GM23248 (cell line): ENCODE measurements around the gene ACLY. TPM values are rescaled to one million over a fixed set of nuclear protein-coding genes. Genes with fewer than 3 reads are reported as not detected.

ENCODE experiments used
- DNase-seq: peaks from one replicate; pipeline ENCODE4 v3.0.0-alpha.2; 2015
- H2AFZ ChIP-seq: fragments of 200-600 bp; sonication (generic); 2 replicates; pipeline ENCODE4 v1.6.1; 2016; ENCODE audit warnings: antibody characterized with exemption
- H3F3A ChIP-seq: fragments of 200-600 bp; sonication (generic); 2 replicates; pipeline ENCODE4 v1.6.1; 2016; ENCODE audit warnings: mild to moderate bottlenecking, antibody characterized with exemption, mixed run types; ENCODE audit not compliant: insufficient read depth
- H3K27ac ChIP-seq: fragments of 200-600 bp; sonication (generic); 2 replicates; pipeline ENCODE4 v1.5.1; 2016; ENCODE audit warnings: mild to moderate bottlenecking
- H3K27me3 ChIP-seq: fragments of 200-600 bp; sonication (generic); replicated peaks from 2 replicates; pipeline ENCODE4 v1.6.1; 2016; ENCODE audit warnings: mild to moderate bottlenecking; ENCODE audit not compliant: insufficient read depth
- H3K36me3 ChIP-seq: fragments of 200-600 bp; sonication (generic); 2 replicates; pipeline ENCODE4 v1.6.1; 2016; ENCODE audit warnings: low read depth, mild to moderate bottlenecking
- H3K4me1 ChIP-seq: fragments of 200-600 bp; sonication (generic); 2 replicates; pipeline ENCODE4 v1.6.1; 2016; ENCODE audit warnings: mild to moderate bottlenecking; ENCODE audit not compliant: insufficient read depth
- H3K4me2 ChIP-seq: fragments of 200-600 bp; sonication (generic); one replicate; pipeline ENCODE4 v1.6.1; 2016; ENCODE audit warnings: mild to moderate bottlenecking; ENCODE audit not compliant: unreplicated experiment
- H3K4me3 ChIP-seq: fragments of 200-600 bp; sonication (generic); 2 replicates; pipeline ENCODE4 v1.5.1; 2016; ENCODE audit warnings: mild to moderate bottlenecking
- H3K79me2 ChIP-seq: fragments of 200-600 bp; sonication (generic); 2 replicates; pipeline ENCODE4 v1.6.1; 2016; ENCODE audit warnings: mild to moderate bottlenecking; ENCODE audit not compliant: insufficient read depth
- H3K9ac ChIP-seq: fragments of 200-600 bp; sonication (generic); 2 replicates; pipeline ENCODE4 v1.6.1; 2016; ENCODE audit warnings: mild to moderate bottlenecking
- H3K9me2 ChIP-seq: fragments of 200-600 bp; sonication (generic); 2 replicates; pipeline ENCODE4 v1.6.1; 2016; ENCODE audit warnings: mixed run types, mild to moderate bottlenecking, moderate library complexity; ENCODE audit not compliant: insufficient read depth
- H3K9me3 ChIP-seq: fragments of 200-600 bp; sonication (generic); one replicate; pipeline ENCODE4 v1.6.1; 2017; ENCODE audit warnings: low read depth
- H4K20me1 ChIP-seq: fragments of 200-600 bp; sonication (generic); 2 replicates; pipeline ENCODE4 v1.6.0; 2016; ENCODE audit not compliant: insufficient read depth
- EZH2 ChIP-seq: fragments of 200-600 bp; sonication (generic); IDR thresholded peaks from 2 replicates; pipeline ENCODE4 v1.6.1; 2018; ENCODE audit warnings: antibody characterized with exemption, mild to moderate bottlenecking; ENCODE audit not compliant: insufficient read depth, poor library complexity, severe bottlenecking
- EZH2phosphoT487 ChIP-seq: fragments of 200-600 bp; sonication (generic); IDR thresholded peaks from 2 replicates; pipeline ENCODE4 v1.6.1; 2018; ENCODE audit warnings: antibody characterized with exemption, moderate library complexity, mild to moderate bottlenecking, low read depth; ENCODE audit not compliant: insufficient read depth
- WGBS, 2 experiments: methylation state at CpG; one replicate each; pipeline ENCODE4 v1.1.6; 2015 to 2017; ENCODE audit warnings: low lambda C conversion rate in 2 of 2, low coverage in 1 of 2; ENCODE audit errors: missing lambda C conversion rate in 2 of 2; 5-methylcytosine and 5-hydroxymethylcytosine counted together
- in situ Hi-C: fragments of 300-500 bp; cut with MboI; formaldehyde crosslinking; loops from 2 replicates; pipeline ENCODE4 v1.15.0; 2020
- polyA plus RNA-seq: library from polyadenylated mRNA; unstranded; fragments of >200 nt; fragmentation: Nextera tagmentation; extraction: Ambion mirVana; gene quantifications from 2 replicates; pipeline ENCODE4 v1.2.1, GENCODE V29; 2016
- total RNA-seq: library from RNA; depleted of rRNA; stranded (reverse); fragments of >200 nt; shearing (Covaris generic); gene quantifications from 2 replicates; pipeline ENCODE4 v1.2.3, GENCODE V29; 2014

The ACLY gene
- total and polyA plus RNA-seq, 2 experiments from 2014 or later = 101 to 144 TPM

DNA sequence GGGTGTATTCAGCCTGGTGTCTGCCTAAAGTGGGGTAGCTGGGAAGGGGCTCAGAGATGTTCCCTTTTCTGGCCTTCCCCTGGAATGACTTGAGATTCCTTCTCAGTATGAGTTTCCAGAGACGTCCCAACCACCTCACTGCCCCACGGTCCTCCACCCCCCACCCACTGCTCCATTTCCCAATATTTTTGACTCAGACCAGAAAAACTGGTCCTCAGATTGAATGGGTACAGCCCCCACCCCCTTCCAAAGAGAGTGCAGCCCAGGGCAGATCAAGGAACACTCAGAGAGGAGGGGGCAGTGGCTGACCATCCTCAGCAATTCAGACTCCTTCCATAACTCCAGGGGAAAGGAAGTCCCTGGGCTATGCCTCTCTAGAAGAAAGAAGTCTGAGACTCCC, 3.2 kb downstream of the ACLY start:
- 0 out of 2 replicates have a peak, but pooled peaks cover 5% of the 10 kb centered on the region for H4K20me1 ChIP-seq

GRCh38 chr17:41915020-41915419, 3.7 kb downstream of the ACLY start:
- peak overlapping the region; percentile 10; the same call in 1 of the 2 replicates for H3K27ac ChIP-seq
- H3K4me2 ChIP-seq = no peak overlapping the region
- H3K4me3 ChIP-seq = no peak overlapping the region
- DNase-seq = no peak
- H3K4me1 ChIP-seq = peaks cover 59% of the 10 kb centered on the region
- no peaks in the 10 kb centered on the region for H3K9me3 ChIP-seq
- H3K36me3 ChIP-seq = peaks cover 18% of the 10 kb centered on the region; the same call in 1 of the 2 replicates
- peaks cover 49% of the 10 kb centered on the region for H3F3A ChIP-seq
- H3K79me2 ChIP-seq = peaks cover 76% of the 10 kb centered on the region
- no peak overlapping the region for H3K9ac ChIP-seq
- in situ Hi-C loops = no loop called here
- 0 out of 2 replicates have a peak, but pooled peaks cover 5% of the 10 kb centered on the region for H4K20me1 ChIP-seq
- no peaks in the 10 kb centered on the region for H3K9me2 ChIP-seq
- no peak overlapping the region for H2AFZ ChIP-seq
- no peaks in the 10 kb centered on the region for H3K27me3 ChIP-seq
- no peak for TF ChIP-seq EZH2phosphoT487
- no peak for TF ChIP-seq EZH2
- WGBS, 2 experiments = 96 to 97% methylated on average over 5 of the region's 5 CpGs

More for the DNA sequence above, 3.2 kb downstream of the ACLY start:
- H3K27ac ChIP-seq = peak overlapping the region; percentile 10; the same call in 1 of the 2 replicates
- H3K27me3 ChIP-seq = no peaks in the 10 kb centered on the region
- no peak overlapping the region; the same call in 1 of the 2 replicates for H3K9ac ChIP-seq
- H2AFZ ChIP-seq = no peak overlapping the region
- peaks cover 45% of the 10 kb centered on the region for H3F3A ChIP-seq
- no peaks in the 10 kb centered on the region for H3K9me2 ChIP-seq
- peak overlapping the region; percentile 97 for H3K4me2 ChIP-seq
- no peak overlapping the region for H3K4me3 ChIP-seq
- TF ChIP-seq EZH2phosphoT487 (no peak), EZH2 (no peak)
- H3K9me3 ChIP-seq = no peaks in the 10 kb centered on the region
- in situ Hi-C loops = no loop called here
- H3K4me1 ChIP-seq = peaks cover 54% of the 10 kb centered on the region
- peaks cover 75% of the 10 kb centered on the region for H3K79me2 ChIP-seq
- WGBS, 2 experiments = 69 to 70% methylated on average over 2 of the region's 2 CpGs
- H3K36me3 ChIP-seq = peaks cover 17% of the 10 kb centered on the region; the same call in 1 of the 2 replicates
- no peak for DNase-seq

DNA sequence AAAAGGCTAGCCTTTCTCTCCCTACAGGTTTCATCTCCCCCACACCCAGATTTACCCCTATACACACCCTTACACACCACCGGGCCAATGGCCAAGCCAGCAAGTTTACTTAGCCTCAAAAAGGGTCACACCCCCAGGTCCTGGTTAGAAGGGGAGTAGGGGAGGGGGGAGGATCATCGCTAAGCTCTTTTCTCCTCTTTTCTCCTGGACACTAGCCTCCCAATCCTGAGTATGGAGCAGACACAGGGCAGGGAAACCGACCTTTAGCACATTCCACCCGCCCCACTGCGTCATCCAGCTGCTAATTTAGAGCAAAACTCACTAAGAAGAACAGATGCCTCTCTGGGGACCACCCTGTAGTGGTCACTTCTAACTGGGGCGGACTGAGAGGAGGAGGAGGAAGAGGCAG, 4.4 kb downstream of the ACLY start:
- no peak overlapping the region for H2AFZ ChIP-seq
- no peak for DNase-seq
- no peaks in the 10 kb centered on the region for H3K9me3 ChIP-seq
- 80 to 86% methylated on average over 6 of the region's 6 CpGs for WGBS, 2 experiments
- H3K27ac ChIP-seq = peak overlapping the region; percentile 10; the same call in 1 of the 2 replicates
- H3K9ac ChIP-seq = no peak overlapping the region
- in situ Hi-C loops = no loop called here
- no peak overlapping the region for H3K4me2 ChIP-seq
- H3K27me3 ChIP-seq = no peaks in the 10 kb centered on the region
- no peaks in the 10 kb centered on the region for H3K9me2 ChIP-seq
- peaks cover 58% of the 10 kb centered on the region for H3K4me1 ChIP-seq
- H3F3A ChIP-seq = peaks cover 56% of the 10 kb centered on the region
- H3K4me3 ChIP-seq = no peak overlapping the region
- peaks cover 24% of the 10 kb centered on the region; the same call in 1 of the 2 replicates for H3K36me3 ChIP-seq
- peaks cover 82% of the 10 kb centered on the region for H3K79me2 ChIP-seq
- H4K20me1 ChIP-seq = 0 out of 2 replicates have a peak, but pooled peaks cover 5% of the 10 kb centered on the region
- TF ChIP-seq EZH2phosphoT487 (no peak), EZH2 (no peak)

- H3K27ac ChIP-seq = no peak overlapping the region
- no peaks in the 10 kb centered on the region for H3K27me3 ChIP-seq
- peaks cover 58% of the 10 kb centered on the region for H3K4me1 ChIP-seq
- no peak overlapping the region for H3K4me3 ChIP-seq
- H3K9me3 ChIP-seq = no peaks in the 10 kb centered on the region
- in situ Hi-C loops = no loop called here
- peaks cover 88% of the 10 kb centered on the region for H3K79me2 ChIP-seq
- peaks cover 27% of the 10 kb centered on the region; the same call in 1 of the 2 replicates for H3K36me3 ChIP-seq
- no peak overlapping the region for H3K9ac ChIP-seq
- no peaks in the 10 kb centered on the region for H3K9me2 ChIP-seq
- peaks cover 57% of the 10 kb centered on the region for H3F3A ChIP-seq
- no peak for TF ChIP-seq EZH2phosphoT487
- TF ChIP-seq EZH2 = no peak
- WGBS, 2 experiments = 91 to 100% methylated on average over 4 of the region's 4 CpGs
- H4K20me1 ChIP-seq = 0 out of 2 replicates have a peak, but pooled peaks cover 5% of the 10 kb centered on the region
- no peak overlapping the region for H2AFZ ChIP-seq
- no peak overlapping the region for H3K4me2 ChIP-seq
- no peak for DNase-seq
Observed at GRCh38 chr17:41913798-41914197, 5.0 kb downstream of the ACLY start.
